GM23338 (cell line): Measurements from ENCODE around the gene ANOS1.

ENCODE experiments used
- CREB1 ChIP-seq: fragments of 250-450 bp; sonication (Bioruptor Pico); IDR thresholded peaks from 2 replicates; pipeline ENCODE4 v1.5.0; 2020; ENCODE audit warnings: low read depth, mild to moderate bottlenecking, moderate library complexity
- CTCF ChIP-seq, 2 experiments: fragments of 200-600 bp in 1 of 2; sonication (generic) in 1 of 2; conservative IDR thresholded peaks; 2 replicates each; pipeline versions ENCODE4 v1.5.1 to v1.6.1; 2016 to 2017; ENCODE audit warnings: antibody characterized with exemption in 2 of 2, low read depth in 2 of 2, mild to moderate bottlenecking in 2 of 2, moderate library complexity in 1 of 2
- ETS1 ChIP-seq: IDR thresholded peaks from 2 replicates; pipeline ENCODE4 v1.6.1; 2016; ENCODE audit warnings: antibody characterized with exemption
- EZH2 ChIP-seq: fragments of 200-600 bp; sonication (generic); IDR thresholded peaks from one replicate; pipeline ENCODE4 v1.8.0; 2017; ENCODE audit warnings: antibody characterized with exemption, mild to moderate bottlenecking, low read depth; ENCODE audit not compliant: unreplicated experiment
- EZH2phosphoT487 ChIP-seq: fragments of 200-600 bp; sonication (generic); IDR thresholded peaks from one replicate; pipeline ENCODE4 v1.8.1; 2018; ENCODE audit warnings: antibody characterized with exemption; ENCODE audit not compliant: unreplicated experiment
- JUNB ChIP-seq: IDR thresholded peaks from one replicate; pipeline ENCODE4 v1.6.1; 2016; ENCODE audit warnings: antibody characterized with exemption; ENCODE audit not compliant: unreplicated experiment
- NANOG ChIP-seq: IDR thresholded peaks from 2 replicates; pipeline ENCODE4 v1.6.1; 2016; ENCODE audit warnings: antibody characterized with exemption, borderline replicate concordance
- POLR2AphosphoS5 ChIP-seq: IDR thresholded peaks from 2 replicates; pipeline ENCODE4 v1.6.1; 2016; ENCODE audit warnings: antibody characterized with exemption, low read depth
- REST ChIP-seq: IDR thresholded peaks from one replicate; pipeline ENCODE4 v1.6.1; 2018; ENCODE audit warnings: antibody characterized with exemption; ENCODE audit not compliant: unreplicated experiment
- STAT1 ChIP-seq: IDR thresholded peaks from one replicate; pipeline ENCODE4 v1.6.1; 2016; ENCODE audit warnings: antibody characterized with exemption; ENCODE audit not compliant: unreplicated experiment
- ZNF114 ChIP-seq: fragments of 250-450 bp; sonication (Bioruptor Pico); IDR thresholded peaks from 2 replicates; pipeline ENCODE4 v1.5.0; 2020; ENCODE audit warnings: mild to moderate bottlenecking, moderate library complexity
- ZNF331 ChIP-seq: fragments of 250-450 bp; sonication (Bioruptor Pico); IDR thresholded peaks from 2 replicates; pipeline ENCODE4 v1.5.0; 2020; ENCODE audit warnings: low read depth, mild to moderate bottlenecking, moderate library complexity
- ZNF462 ChIP-seq: fragments of 250-450 bp; sonication (Bioruptor Pico); IDR thresholded peaks from 2 replicates; pipeline ENCODE4 v1.5.0; 2020; ENCODE audit warnings: mild to moderate bottlenecking, moderate library complexity

- TF ChIP-seq POLR2AphosphoS5 (no peak), CTCF (conservative IDR thresholded peaks at IDR 0.05; ENCODE audit: low read depth in 2 of 2) (no peak), REST (no peak), EZH2 (no peak), NANOG (no peak), EZH2phosphoT487 (no peak), CREB1 (CRISPR knock-in tag) (no peak), JUNB (no peak), ETS1 (no peak), ZNF331 (CRISPR knock-in tag) (no peak), ZNF462 (no peak), STAT1 (no peak), ZNF114 (no peak)
These were observed 27.8 kb downstream of the ANOS1 start for GRCh38 chrX:8704184-8704583.
